NT2/D1 (cell line): ENCODE results near the gene EML4.

Experiments used
- SUZ12 ChIP-seq: IDR thresholded peaks from 2 replicates; pipeline ENCODE4 v1.6.1; 2011; ENCODE audit not compliant: insufficient read length, insufficient read depth; ENCODE audit errors: extremely low read depth
- YY1 ChIP-seq: IDR thresholded peaks from 2 replicates; pipeline ENCODE4 v1.6.1; 2011; ENCODE audit not compliant: insufficient read length, insufficient read depth

DNA sequence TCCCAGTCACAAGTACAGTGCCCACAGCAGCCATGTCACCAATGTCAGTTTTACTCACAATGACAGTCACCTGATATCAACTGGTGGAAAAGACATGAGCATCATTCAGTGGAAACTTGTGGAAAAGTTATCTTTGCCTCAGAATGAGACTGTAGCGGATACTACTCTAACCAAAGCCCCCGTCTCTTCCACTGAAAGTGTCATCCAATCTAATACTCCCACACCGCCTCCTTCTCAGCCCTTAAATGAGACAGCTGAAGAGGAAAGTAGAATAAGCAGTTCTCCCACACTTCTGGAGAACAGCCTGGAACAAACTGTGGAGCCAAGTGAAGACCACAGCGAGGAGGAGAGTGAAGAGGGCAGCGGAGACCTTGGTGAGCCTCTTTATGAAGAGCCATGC is 160.6 kb downstream of the EML4 start:
- TF ChIP-seq SUZ12: no peak
- TF ChIP-seq YY1: no peak
